Trophoblast cell (in vitro differentiated cells and primary cell): Measurements from ENCODE around the gene GINS2.
A peak's percentile ranks its signal among the peaks of the same experiment; 100 is the strongest.

Experiments used
- DNase-seq, 2 donors: peaks; one replicate each; pipeline ENCODE4 v3.0.0-alpha.2; 2016
- H2AFZ ChIP-seq: 2 replicates; pipeline ENCODE4 v1.6.1; 2013; ENCODE audit warnings: low read length, moderate library complexity, mild to moderate bottlenecking; ENCODE audit not compliant: insufficient read depth, poor library complexity
- H2AK5ac ChIP-seq: 2 replicates; pipeline ENCODE4 v1.6.1; 2013; ENCODE audit warnings: mild to moderate bottlenecking, low read length
- H2BK120ac ChIP-seq: 2 replicates; pipeline ENCODE4 v1.6.1; 2013; ENCODE audit warnings: low read length, mild to moderate bottlenecking, moderate library complexity; ENCODE audit not compliant: insufficient read depth, poor library complexity
- H2BK12ac ChIP-seq: 2 replicates; pipeline ENCODE4 v1.6.1; 2013; ENCODE audit warnings: mild to moderate bottlenecking, low read length, moderate library complexity
- H2BK5ac ChIP-seq: 2 replicates; pipeline ENCODE4 v1.6.1; 2013; ENCODE audit warnings: low read length, low read depth, moderate library complexity, mild to moderate bottlenecking; ENCODE audit not compliant: poor library complexity
- H3K14ac ChIP-seq: 2 replicates; pipeline ENCODE4 v1.6.1; 2013; ENCODE audit warnings: mild to moderate bottlenecking, low read length
- H3K18ac ChIP-seq: 2 replicates; pipeline ENCODE4 v1.6.1; 2013; ENCODE audit warnings: mild to moderate bottlenecking, low read length
- H3K23ac ChIP-seq: 2 replicates; pipeline ENCODE4 v1.6.1; 2013; ENCODE audit warnings: low read length
- H3K27ac ChIP-seq: 2 replicates; pipeline ENCODE4 v1.5.1; 2013; ENCODE audit warnings: low read depth, mild to moderate bottlenecking, inconsistent platforms, low read length, moderate library complexity
- H3K27me3 ChIP-seq: 2 replicates; pipeline ENCODE4 v1.6.1; 2013; ENCODE audit warnings: inconsistent platforms, mild to moderate bottlenecking, low read length, moderate library complexity; ENCODE audit not compliant: insufficient read depth
- H3K36me3 ChIP-seq, 2 experiments: 1 replicate in 1 of 2; 2 replicates in 1 of 2; pipeline ENCODE4 v1.6.1; 2013; ENCODE audit warnings: low read length in 2 of 2, mild to moderate bottlenecking in 2 of 2, moderate library complexity in 1 of 2; ENCODE audit not compliant: insufficient read depth in 2 of 2, control insufficient read depth in 1 of 2
- H3K4ac ChIP-seq: 2 replicates; pipeline ENCODE4 v1.6.1; 2013; ENCODE audit warnings: low read depth, mild to moderate bottlenecking, low read length, moderate library complexity
- H3K4me1 ChIP-seq, 2 experiments: 1 replicate in 1 of 2; 2 replicates in 1 of 2; pipeline ENCODE4 v1.6.1; 2013; ENCODE audit warnings: low read length in 2 of 2, mild to moderate bottlenecking in 2 of 2, moderate library complexity in 1 of 2; ENCODE audit not compliant: insufficient read depth in 2 of 2, control insufficient read depth in 1 of 2
- H3K4me2 ChIP-seq: 2 replicates; pipeline ENCODE4 v1.6.1; 2013; ENCODE audit warnings: inconsistent platforms, mild to moderate bottlenecking, low read length, moderate library complexity
- H3K4me3 ChIP-seq: 2 replicates; pipeline ENCODE4 v1.5.1; 2013; ENCODE audit warnings: mild to moderate bottlenecking, low read depth, low read length, inconsistent platforms
- H3K79me1 ChIP-seq: one replicate; pipeline ENCODE4 v1.6.1; 2013; ENCODE audit warnings: low read length
- H3K79me2 ChIP-seq: 2 replicates; pipeline ENCODE4 v1.6.1; 2013; ENCODE audit warnings: low read length, mild to moderate bottlenecking; ENCODE audit not compliant: control insufficient read depth, insufficient read depth, poor library complexity
- H3K9ac ChIP-seq: 2 replicates; pipeline ENCODE4 v1.6.1; 2013; ENCODE audit warnings: mild to moderate bottlenecking, low read length
- H3K9me3 ChIP-seq: 2 replicates; pipeline ENCODE4 v1.6.1; 2013; ENCODE audit warnings: low read depth, mild to moderate bottlenecking, control low read depth, inconsistent platforms, low read length; ENCODE audit not compliant: insufficient read depth
- H4K12ac ChIP-seq: 2 replicates; pipeline ENCODE4 v1.6.1; 2013; ENCODE audit warnings: low read depth, mild to moderate bottlenecking, low read length, moderate library complexity
- H4K8ac ChIP-seq: 2 replicates; pipeline ENCODE4 v1.6.1; 2013; ENCODE audit warnings: low read depth, mild to moderate bottlenecking, low read length, moderate library complexity
- H4K91ac ChIP-seq: one replicate; pipeline ENCODE4 v1.6.1; 2013; ENCODE audit warnings: low read depth, mild to moderate bottlenecking, low read length, moderate library complexity
- WGBS: extraction: QIAGEN DNeasy Blood & Tissue Kit; methylation state at CpG from one replicate; pipeline ENCODE4 v1.1.7; 2013; ENCODE audit warnings: missing lambda C conversion rate; ENCODE audit not compliant: insufficient read length, insufficient coverage; ENCODE audit errors: extremely low coverage; 5-methylcytosine and 5-hydroxymethylcytosine counted together

GINS2 gene

DNA sequence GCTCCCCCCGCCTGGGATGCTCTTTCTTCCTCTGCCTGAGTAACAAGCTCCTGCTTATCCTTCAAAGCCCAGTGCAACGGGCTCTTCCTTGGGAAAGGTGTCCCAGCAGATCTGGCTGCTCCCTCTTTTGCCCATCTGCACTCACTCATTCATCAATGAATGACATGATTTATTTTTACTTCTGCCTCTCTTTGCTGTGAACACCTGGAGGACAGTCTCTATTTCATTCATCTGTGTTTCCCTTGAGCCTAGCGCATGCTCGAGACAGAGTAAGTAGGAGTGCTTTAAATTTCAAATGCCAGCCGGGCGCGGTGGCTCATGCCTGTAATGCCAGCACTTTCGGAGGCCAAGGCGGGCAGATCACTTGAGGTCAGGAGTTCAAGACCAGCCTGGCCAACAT, 22.0 kb upstream of the GINS2 start:
- Histone ChIP-seq H3K27me3 (peaks cover 5% of the 10 kb centered on the region), H3K4me1 (no peaks in the 10 kb centered on the region), H3K9ac (no peak overlapping the region), H3K4me2 (no peak overlapping the region), H2BK12ac (no peak overlapping the region), H3K36me3 (no peaks in the 10 kb centered on the region), H3K14ac (no peak overlapping the region), H2BK120ac (no peak overlapping the region), H3K79me1 (no peaks in the 10 kb centered on the region), H3K18ac (no peak overlapping the region), H3K79me2 (no peaks in the 10 kb centered on the region), H2AFZ (no peak overlapping the region), H3K4me3 (no peak overlapping the region), H3K27ac (no peak overlapping the region), H3K9me3 (peaks cover 6% of the 10 kb centered on the region), H3K4ac (no peak overlapping the region), H2AK5ac (no peak overlapping the region), H3K23ac (no peak overlapping the region), H4K91ac (no peak overlapping the region), H2BK5ac (no peak overlapping the region), H4K12ac (no peak overlapping the region), H4K8ac (no peak overlapping the region)
- WGBS = no CpG with 5 or more reads among the region's 9 CpGs
- no peak for DNase-seq

DNA sequence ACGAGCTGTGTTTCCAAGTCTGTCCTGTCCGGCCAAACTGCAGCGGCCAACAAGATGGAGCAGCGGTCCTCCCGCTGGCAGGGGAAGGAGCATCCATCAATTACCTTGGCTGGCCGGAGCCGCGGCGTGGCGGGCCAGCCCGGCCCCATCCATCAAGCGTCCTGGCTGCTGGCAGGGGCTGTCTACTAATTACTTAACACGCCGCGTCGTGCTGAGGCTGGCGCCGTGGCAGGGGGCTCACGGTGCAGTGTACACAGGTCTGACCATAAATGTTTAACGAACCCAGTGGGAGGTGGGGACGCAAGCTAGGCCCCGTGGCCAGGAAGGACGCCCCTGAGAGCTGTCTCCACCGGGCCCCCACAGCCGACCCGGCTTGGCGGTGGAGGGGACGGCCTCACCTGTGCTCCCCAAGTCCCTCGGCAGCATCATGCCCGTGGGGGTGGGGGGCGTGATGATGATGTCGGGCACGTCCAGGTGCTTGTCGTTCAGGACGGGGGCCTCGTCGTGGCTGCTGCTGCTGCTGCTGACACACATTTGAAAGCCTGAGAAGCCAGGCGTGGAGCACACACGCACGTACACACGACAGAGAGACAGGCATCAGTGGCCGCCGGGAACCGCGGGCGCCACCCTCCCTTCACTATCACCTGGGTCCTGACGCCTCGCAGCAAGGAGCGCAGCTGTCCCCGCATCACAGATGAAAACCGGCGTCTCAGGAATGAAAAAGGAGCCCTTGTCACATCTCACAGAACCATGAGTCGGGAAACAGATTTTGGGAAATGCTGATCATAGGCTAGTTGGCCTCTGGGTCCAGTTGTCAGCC, 21.2 kb upstream of the GINS2 start:
- Histone ChIP-seq H2AFZ (no peak overlapping the region), H3K4me3 (no peak overlapping the region), H2AK5ac (no peak overlapping the region), H3K79me2 (no peaks in the 10 kb centered on the region), H4K12ac (no peak overlapping the region), H3K9ac (no peak overlapping the region), H3K23ac (no peak overlapping the region), H3K79me1 (no peaks in the 10 kb centered on the region), H4K91ac (no peak overlapping the region), H2BK120ac (no peak overlapping the region), H3K18ac (no peak overlapping the region), H3K9me3 (peaks cover 6% of the 10 kb centered on the region), H3K27ac (no peak overlapping the region), H4K8ac (no peak overlapping the region), H3K14ac (no peak overlapping the region), H3K4ac (no peak overlapping the region), H2BK12ac (no peak overlapping the region), H3K36me3 (no peaks in the 10 kb centered on the region), H2BK5ac (no peak overlapping the region), H3K27me3 (no peaks in the 10 kb centered on the region), H3K4me2 (no peak overlapping the region), H3K4me1 (no peaks in the 10 kb centered on the region)
- DNase-seq = no peak
- no CpG with 5 or more reads among the region's 53 CpGs for WGBS

DNA sequence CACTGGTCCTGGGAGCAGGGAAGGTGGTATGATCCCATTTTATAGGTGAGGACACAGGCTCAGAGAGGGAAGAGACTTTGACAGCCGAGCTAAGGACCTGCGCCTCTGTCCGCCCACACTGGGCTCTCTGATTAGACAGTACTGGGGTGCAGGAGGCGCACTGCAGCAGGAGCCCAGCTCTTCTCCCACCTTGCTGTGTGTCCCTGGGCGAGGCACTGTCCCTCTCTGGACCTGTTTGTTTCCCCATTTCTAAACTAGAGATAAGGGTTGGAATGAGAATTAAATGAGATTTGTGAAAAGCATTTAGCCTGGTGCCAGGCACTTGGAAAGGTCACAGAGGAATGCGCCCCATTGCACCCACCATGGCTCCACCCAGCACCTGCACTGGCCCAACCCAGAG, 19.6 kb upstream of the GINS2 start:
- no peak overlapping the region for H3K27ac ChIP-seq
- no peaks in the 10 kb centered on the region for H3K36me3 ChIP-seq
- no peak overlapping the region for H3K4me2 ChIP-seq
- peaks cover 6% of the 10 kb centered on the region for H3K9me3 ChIP-seq
- no peak overlapping the region for H3K4me3 ChIP-seq
- H3K9ac ChIP-seq = no peak overlapping the region
- H2AK5ac ChIP-seq = no peak overlapping the region
- H3K14ac ChIP-seq = no peak overlapping the region
- no peaks in the 10 kb centered on the region for H3K27me3 ChIP-seq
- H4K12ac ChIP-seq = no peak overlapping the region
- no peak overlapping the region for H4K8ac ChIP-seq
- no peak overlapping the region for H2BK12ac ChIP-seq
- no peak overlapping the region for H2BK120ac ChIP-seq
- no peaks in the 10 kb centered on the region for H3K79me2 ChIP-seq
- no peak overlapping the region for H3K4ac ChIP-seq
- H2BK5ac ChIP-seq = no peak overlapping the region
- DNase-seq = no peak
- H3K23ac ChIP-seq = no peak overlapping the region
- no peak overlapping the region for H3K18ac ChIP-seq
- no peak overlapping the region for H2AFZ ChIP-seq
- WGBS = no CpG with 5 or more reads among the region's 6 CpGs
- H4K91ac ChIP-seq = no peak overlapping the region
- H3K4me1 ChIP-seq = no peaks in the 10 kb centered on the region
- H3K79me1 ChIP-seq = no peaks in the 10 kb centered on the region

DNA sequence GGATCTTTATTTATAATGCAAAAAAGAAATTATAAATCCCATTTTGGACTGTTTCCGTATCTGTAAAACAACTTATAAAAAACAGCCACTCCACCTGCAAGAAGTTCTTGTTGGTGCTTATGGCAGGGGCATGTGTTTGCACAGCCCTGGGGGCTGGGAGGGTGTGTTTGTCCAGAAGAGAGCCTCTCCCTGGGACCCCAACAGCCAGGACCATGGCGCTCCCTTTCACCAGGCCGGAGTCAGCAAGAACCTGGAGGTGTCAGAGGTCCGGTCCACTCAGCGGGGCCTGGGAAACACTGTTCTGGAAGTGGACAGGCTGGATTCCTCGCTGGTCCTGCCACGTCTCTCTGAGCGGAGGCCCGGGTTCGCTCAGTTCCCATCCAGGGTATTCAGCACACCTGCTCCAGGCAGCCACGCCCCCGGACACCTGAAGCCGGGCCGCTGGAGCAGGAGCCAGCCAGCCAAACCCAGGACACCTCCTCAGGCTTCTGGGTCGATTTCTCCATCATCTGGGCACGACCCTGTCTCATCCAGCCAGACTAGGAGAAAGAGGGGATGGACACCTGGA, 18.9 kb upstream of the GINS2 start:
- WGBS = no CpG with 5 or more reads among the region's 16 CpGs
- H3K4me2 ChIP-seq = no peak overlapping the region
- no peak overlapping the region for H3K23ac ChIP-seq

More for the DNA sequence above, 18.9 kb upstream of the GINS2 start:
- Histone ChIP-seq H4K12ac (no peak overlapping the region), H3K79me2 (no peaks in the 10 kb centered on the region), H3K27ac (no peak overlapping the region), H3K36me3 (no peaks in the 10 kb centered on the region), H2BK12ac (no peak overlapping the region), H3K9me3 (peaks cover 6% of the 10 kb centered on the region), H2BK120ac (no peak overlapping the region), H2AFZ (no peak overlapping the region), H4K8ac (no peak overlapping the region), H3K27me3 (no peaks in the 10 kb centered on the region), H3K14ac (no peak overlapping the region), H3K18ac (no peak overlapping the region), H2AK5ac (no peak overlapping the region), H3K4me1 (no peaks in the 10 kb centered on the region), H4K91ac (no peak overlapping the region), H3K4me3 (no peak overlapping the region), H3K9ac (no peak overlapping the region), H3K79me1 (no peaks in the 10 kb centered on the region), H2BK5ac (no peak overlapping the region), H3K4ac (no peak overlapping the region)
- peak; percentile 40 to 46 for DNase-seq
